ENCODE measurements around the gene ASPM. TPM values are rescaled to one million over a fixed set of nuclear protein-coding genes. Genes with fewer than 3 reads are reported as not detected.
"Not testable (repeated sequence)": the region's sequence is repeated elsewhere in the genome, so short reads cannot be mapped to it uniquely, and the experiment has no call there.

ASPM gene
- total RNA-seq, 4 donors from 2014 or later: 2.8 to 7.0 (median 4.2) TPM

DNA sequence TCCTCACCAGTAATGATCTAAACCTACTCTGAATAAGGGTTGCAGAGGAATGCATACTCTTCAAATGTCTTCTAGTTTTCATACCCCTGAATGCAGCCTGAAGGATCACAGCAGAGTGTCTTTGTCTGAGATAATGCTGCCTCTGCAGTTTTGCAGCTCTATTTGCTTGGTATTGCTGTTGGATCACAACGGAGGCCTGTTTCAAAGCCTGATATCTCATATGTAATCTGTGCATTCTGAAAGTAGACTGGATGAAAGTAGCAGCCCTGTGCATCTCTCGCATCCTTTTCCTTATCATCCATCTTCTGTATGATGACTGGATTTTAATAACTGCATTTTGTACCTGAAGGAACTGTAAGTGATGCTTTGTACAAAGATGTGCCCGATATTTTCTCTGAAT is 44.5 kb downstream of the ASPM start:
- TF ChIP-seq POLR2A (IDR thresholded peaks at IDR 0.05): no peak
- TF ChIP-seq, protein P1, sequence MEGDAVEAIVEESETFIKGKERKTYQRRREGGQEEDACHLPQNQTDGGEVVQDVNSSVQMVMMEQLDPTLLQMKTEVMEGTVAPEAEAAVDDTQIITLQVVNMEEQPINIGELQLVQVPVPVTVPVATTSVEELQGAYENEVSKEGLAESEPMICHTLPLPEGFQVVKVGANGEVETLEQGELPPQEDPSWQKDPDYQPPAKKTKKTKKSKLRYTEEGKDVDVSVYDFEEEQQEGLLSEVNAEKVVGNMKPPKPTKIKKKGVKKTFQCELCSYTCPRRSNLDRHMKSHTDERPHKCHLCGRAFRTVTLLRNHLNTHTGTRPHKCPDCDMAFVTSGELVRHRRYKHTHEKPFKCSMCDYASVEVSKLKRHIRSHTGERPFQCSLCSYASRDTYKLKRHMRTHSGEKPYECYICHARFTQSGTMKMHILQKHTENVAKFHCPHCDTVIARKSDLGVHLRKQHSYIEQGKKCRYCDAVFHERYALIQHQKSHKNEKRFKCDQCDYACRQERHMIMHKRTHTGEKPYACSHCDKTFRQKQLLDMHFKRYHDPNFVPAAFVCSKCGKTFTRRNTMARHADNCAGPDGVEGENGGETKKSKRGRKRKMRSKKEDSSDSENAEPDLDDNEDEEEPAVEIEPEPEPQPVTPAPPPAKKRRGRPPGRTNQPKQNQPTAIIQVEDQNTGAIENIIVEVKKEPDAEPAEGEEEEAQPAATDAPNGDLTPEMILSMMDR (IDR thresholded peaks at IDR 0.05): no peak
- intact Hi-C loops (cut with DNase I; ENCODE audit: low total_unique reads): no loop called here
- H3K4me3 ChIP-seq (ENCODE audit: low read depth, poor library complexity, severe bottlenecking): no peak overlapping the region
- 95 to 96% methylated on average over 3 of the region's 3 CpGs for WGBS, 2 donors
- DNase-seq (ENCODE audit: low spot score in 2 of 2): no peak

- no peak for TF ChIP-seq POLR2A (IDR thresholded peaks at IDR 0.05)
- TF ChIP-seq, protein P1 (IDR thresholded peaks at IDR 0.05): no peak
- WGBS, 2 donors: 95 to 98% methylated on average over 3 of the region's 3 CpGs
- no peak overlapping the region for H3K4me3 ChIP-seq (ENCODE audit: low read depth, poor library complexity, severe bottlenecking)
- DNase-seq (ENCODE audit: low spot score in 2 of 2): no peak
- intact Hi-C loops (cut with DNase I; ENCODE audit: low total_unique reads): no loop called here
These were observed 45.8 kb downstream of the ASPM start for GRCh38 chr1:197100677-197101076.

DNA sequence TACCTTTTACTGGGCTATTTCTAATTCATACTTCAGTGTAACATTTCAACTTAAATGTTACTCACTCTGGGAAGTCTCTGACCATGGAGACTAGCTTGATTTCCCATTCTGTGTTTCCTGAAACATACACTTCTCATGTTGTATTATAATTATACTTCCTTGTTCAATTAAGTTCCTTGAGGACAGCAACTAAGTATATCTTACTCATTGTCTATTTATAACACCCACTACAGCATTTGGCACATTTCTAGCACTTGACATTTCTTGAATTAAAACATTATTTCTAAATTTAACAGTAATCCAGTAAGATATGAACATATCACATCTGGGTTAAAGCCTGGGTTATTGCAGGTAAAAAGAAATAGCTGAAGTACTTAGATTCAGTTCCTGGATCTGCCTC is 47.0 kb downstream of the ASPM start:
- intact Hi-C loops (cut with DNase I; ENCODE audit: low total_unique reads): no loop called here
- TF ChIP-seq, protein P1 (IDR thresholded peaks at IDR 0.05): no peak
- no peak for TF ChIP-seq POLR2A (IDR thresholded peaks at IDR 0.05)
- DNase-seq (ENCODE audit: low spot score in 2 of 2): no peak
- no peak overlapping the region for H3K4me3 ChIP-seq (ENCODE audit: low read depth, poor library complexity, severe bottlenecking)

GRCh38 chr1:197096971-197097370 is 49.5 kb downstream of the ASPM start:
- H3K4me3 ChIP-seq (ENCODE audit: low read depth, poor library complexity, severe bottlenecking); DNase-seq (ENCODE audit: low spot score in 2 of 2); intact Hi-C loops (cut with DNase I; ENCODE audit: low total_unique reads): not testable (repeated sequence)
- 95 to 97% methylated on average over 2 of the region's 2 CpGs for WGBS, 2 donors

DNA sequence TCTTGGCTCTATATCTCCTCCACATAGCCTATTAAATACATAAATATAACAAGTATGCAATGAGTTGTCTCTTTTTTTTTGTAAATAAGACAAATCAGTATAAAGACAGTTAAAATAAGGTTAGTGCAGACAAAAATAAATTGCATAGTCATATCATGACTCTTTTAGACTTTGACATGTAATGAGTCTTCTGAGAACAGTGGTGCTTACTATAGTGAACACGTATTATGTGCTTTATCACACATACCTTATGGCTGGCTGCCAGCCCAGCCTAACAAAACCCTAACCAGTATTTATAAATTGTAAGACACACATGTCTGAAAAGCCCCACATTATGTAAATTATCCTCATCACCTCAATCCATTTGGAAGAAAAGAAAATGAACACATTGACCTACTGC is 50.3 kb downstream of the ASPM start:
- DNase-seq (ENCODE audit: low spot score in 2 of 2): no peak
- intact Hi-C loops (cut with DNase I; ENCODE audit: low total_unique reads): no loop called here
- H3K4me3 ChIP-seq (ENCODE audit: low read depth, poor library complexity, severe bottlenecking): no peak overlapping the region
- TF ChIP-seq, protein P1 (IDR thresholded peaks at IDR 0.05): no peak
- TF ChIP-seq POLR2A (IDR thresholded peaks at IDR 0.05): no peak
- 82 to 85% methylated on average over 1 of the region's 1 CpG for WGBS, 2 donors

GRCh38 chr1:197093226-197093885 is 53.1 kb downstream of the ASPM start:
- TF ChIP-seq, protein P1 (IDR thresholded peaks at IDR 0.05): no peak
- TF ChIP-seq POLR2A (IDR thresholded peaks at IDR 0.05): no peak
- H3K4me3 ChIP-seq (ENCODE audit: low read depth, poor library complexity, severe bottlenecking): no peak overlapping the region
- intact Hi-C loops (cut with DNase I; ENCODE audit: low total_unique reads): no loop called here
- DNase-seq (ENCODE audit: low spot score in 2 of 2): no peak
- WGBS, 2 donors: 91 to 97% methylated on average over 4 of the region's 4 CpGs
